A549 (cell line): ENCODE data around the gene MGST2. TPM values are rescaled to one million over a fixed set of nuclear protein-coding genes. Genes with fewer than 3 reads are reported as not detected.

Experiments used
- ATAC-seq, 2 experiments: fragments of 200-7000 bp in 1 of 2; fragments of >200 bp in 1 of 2; cut with Nextera tagmentation in 1 of 2; cut with Tn5 transposase in 1 of 2; 3 replicates each; pipeline versions ENCODE4 v1.8.0 to v1.9.1; 2018 to 2020; ENCODE audit warnings: mild to moderate bottlenecking in 1 of 2, moderate library complexity in 1 of 2
- CTCF ChIA-PET: fragments of 300-600 bp; sonication (Branson Sonifier 250); formaldehyde crosslinking; extraction: SDS; loops from one replicate; lab custom pipeline; 2021; ENCODE audit warnings: antibody characterized with exemption, inconsistent platforms; lab: Yijun Ruan, JAX
- POLR2A ChIA-PET: fragments of 350-600 bp; formaldehyde crosslinking; extraction: SDS; loops from one replicate; lab custom pipeline; 2021; ENCODE audit warnings: antibody characterized with exemption, inconsistent platforms; lab: Yijun Ruan, JAX
- DNase-seq, 2 experiments: peaks; one replicate each; pipeline versions ENCODE4 v3.0.0 to v3.0.0-alpha.2; 2011 to 2016; ENCODE audit warnings: low read depth in 1 of 2, low spot score in 1 of 2
- FAIRE-seq: peaks from 2 replicates; lab custom pipeline; 2011; peaks lifted over from hg19 to GRCh38; lab: Jason Lieb, UNC
- H3K27ac ChIP-seq, 2 experiments: fragments of >200 bp; sonication (Bioruptor Twin); formaldehyde crosslinking; 3 replicates each; pipeline ENCODE4 v1.5.1; 2016 to 2017
- H3K4me1 ChIP-seq: fragments of >200 bp; sonication (Bioruptor Twin); formaldehyde crosslinking; 3 replicates; pipeline ENCODE4 v1.6.1; 2016
- H3K4me2 ChIP-seq: fragments of >200 bp; sonication (Bioruptor Twin); formaldehyde crosslinking; 3 replicates; pipeline ENCODE4 v1.6.1; 2016
- H3K4me3 ChIP-seq: fragments of >200 bp; sonication (Bioruptor Twin); formaldehyde crosslinking; 3 replicates; pipeline ENCODE4 v1.5.1; 2016
- H3K9me3 ChIP-seq: fragments of >200 bp; sonication (Bioruptor Twin); formaldehyde crosslinking; 3 replicates; pipeline ENCODE4 v1.6.1; 2016
- CHD2 ChIP-seq: fragments of 150-350 bp; IDR thresholded peaks from 2 replicates; pipeline ENCODE4 v1.6.1; 2014; ENCODE audit warnings: low read length; ENCODE audit not compliant: partially characterized antibody
- EHMT2 ChIP-seq: fragments of 200-600 bp; sonication (generic); IDR thresholded peaks from 2 replicates; pipeline ENCODE4 v1.6.1; 2016; ENCODE audit warnings: antibody characterized with exemption, low read depth, mild to moderate bottlenecking, moderate library complexity
- ESRRA ChIP-seq: fragments of 150-350 bp; IDR thresholded peaks from 2 replicates; pipeline ENCODE4 v1.6.1; 2014; ENCODE audit warnings: mild to moderate bottlenecking, low read length, borderline replicate concordance
- FOSB ChIP-seq: fragments of 250-450 bp; sonication (Bioruptor Pico); IDR thresholded peaks from 2 replicates; pipeline ENCODE4 v1.5.0; 2020; ENCODE audit warnings: mild to moderate bottlenecking, moderate library complexity
- HOXA7 ChIP-seq: fragments of 250-450 bp; sonication (Bioruptor Pico); IDR thresholded peaks from 2 replicates; pipeline ENCODE4 v1.5.0; 2020; ENCODE audit warnings: mild to moderate bottlenecking, moderate library complexity
- JUNB ChIP-seq: fragments of >200 bp; sonication (Bioruptor Twin); formaldehyde crosslinking; IDR thresholded peaks from 2 replicates; pipeline ENCODE4 v1.6.1; 2016
- KDM5A ChIP-seq: fragments of 200-600 bp; sonication (generic); IDR thresholded peaks from 2 replicates; pipeline ENCODE4 v1.6.1; 2016; ENCODE audit warnings: antibody characterized with exemption, mild to moderate bottlenecking
- MAFK ChIP-seq: fragments of 450-650 bp; IDR thresholded peaks from 2 replicates; pipeline ENCODE4 v1.6.1; 2014; ENCODE audit not compliant: partially characterized antibody
- NR3C1 ChIP-seq: fragments of >200 bp; sonication (Bioruptor Twin); formaldehyde crosslinking; IDR thresholded peaks from 3 replicates; pipeline ENCODE4 v1.6.1; 2017
- POLR2A ChIP-seq: IDR thresholded peaks from 2 replicates; pipeline ENCODE4 v1.6.1; 2012; ENCODE audit warnings: mild to moderate bottlenecking, low read length
- RAD21 ChIP-seq, 2 experiments: fragments of >200 bp in 1 of 2; sonication (Bioruptor Twin) in 1 of 2; formaldehyde crosslinking in 1 of 2; IDR thresholded peaks in 1 of 2; conservative IDR thresholded peaks in 1 of 2; 2 replicates in 1 of 2; 3 replicates in 1 of 2; pipeline ENCODE4 v1.6.1; 2012 to 2018; ENCODE audit warnings: inconsistent platforms in 1 of 2
- ZNF302 ChIP-seq: fragments of 250-450 bp; sonication (Bioruptor Pico); IDR thresholded peaks from 2 replicates; pipeline ENCODE4 v1.9.0; 2021; ENCODE audit warnings: inconsistent platforms, mild to moderate bottlenecking, moderate library complexity
- ZSCAN20 ChIP-seq: fragments of 250-450 bp; sonication (Bioruptor Pico); IDR thresholded peaks from 2 replicates; pipeline ENCODE4 v1.8.0; 2022; ENCODE audit warnings: mild to moderate bottlenecking, moderate library complexity
- WGBS: methylation state at CpG from one replicate; pipeline ENCODE4 v1.1.6; 2017; ENCODE audit errors: missing lambda C conversion rate; 5-methylcytosine and 5-hydroxymethylcytosine counted together
- polyA plus RNA-seq, 4 experiments: library from polyadenylated mRNA; depleted of rRNA in 3 of 4; stranded (reverse); fragments of >200 nt; fragmentation: RNase III in 1 of 4; extraction: RNeasy Plus Mini Kit Qiagen cat#74134 plus additional on column Dnase treatment in 1 of 4; gene quantifications; 2 replicates in 3 of 4; 3 replicates in 1 of 4; pipeline ENCODE4 v1.2.3, GENCODE V29; 2011 to 2017
- TF ChIP-seq, protein P1 (sequence below): fragments of >200 bp; sonication (Bioruptor Twin); formaldehyde crosslinking; IDR thresholded peaks from 2 replicates; pipeline ENCODE4 v1.6.1; 2016
- TF ChIP-seq, protein P2 (sequence below): fragments of 250-450 bp; sonication (Bioruptor Pico); IDR thresholded peaks from 2 replicates; pipeline ENCODE4 v1.5.0; 2020; ENCODE audit warnings: low read depth, mild to moderate bottlenecking, moderate library complexity
- TF ChIP-seq, protein P3 (sequence below): fragments of >200 bp; sonication (Bioruptor Twin); formaldehyde crosslinking; IDR thresholded peaks from 3 replicates; pipeline ENCODE4 v1.5.1; 2016
- TF ChIP-seq, protein P4 (sequence below): fragments of 200-600 bp; sonication (generic); IDR thresholded peaks from 2 replicates; pipeline ENCODE4 v1.6.1; 2016; ENCODE audit warnings: antibody characterized with exemption, mild to moderate bottlenecking, moderate library complexity
- TF ChIP-seq, protein P5 (sequence below): fragments of 250-450 bp; sonication (Bioruptor Pico); IDR thresholded peaks from 2 replicates; pipeline ENCODE4 v1.5.0; 2021; ENCODE audit warnings: mild to moderate bottlenecking, moderate library complexity, borderline replicate concordance

The MGST2 gene
- polyA plus RNA-seq, 2 of the 4 experiments (the other 2 are of a cell fraction), result 44.0 to 62.1 TPM

DNA sequence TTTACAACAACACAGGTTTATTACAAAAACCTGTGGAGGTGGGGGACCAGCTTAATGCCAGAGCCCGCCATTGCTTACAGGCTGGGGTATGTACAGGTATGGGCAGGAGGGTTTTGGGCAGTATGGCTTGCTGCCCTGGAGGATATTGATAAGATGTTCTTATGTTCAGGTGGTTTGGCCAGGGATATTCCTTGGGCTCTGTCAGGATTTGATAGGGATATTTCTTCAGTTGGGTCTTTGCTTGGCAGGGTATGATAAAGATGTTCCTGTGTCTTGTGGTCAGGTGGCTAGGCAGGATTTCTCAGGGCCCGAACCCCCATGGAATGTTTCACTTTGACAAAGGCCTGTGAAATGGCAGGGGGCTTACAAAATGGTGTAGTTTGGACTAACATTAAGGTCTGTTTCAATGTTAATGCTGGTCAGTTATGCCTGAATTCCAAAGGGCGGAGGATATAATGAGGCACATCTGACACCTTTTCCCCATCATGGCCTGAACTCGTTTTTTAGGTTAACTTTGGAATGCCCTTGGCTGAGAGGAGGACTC, 3.1 kb downstream of the MGST2 start:
- ATAC-seq (no peak), DNase-seq (no peak), FAIRE-seq (no peak)
- TF ChIP-seq HOXA7 (CRISPR knock-in tag), result no peak
- no peak for TF ChIP-seq ZNF302 (CRISPR knock-in tag)
- TF ChIP-seq, protein P1, sequence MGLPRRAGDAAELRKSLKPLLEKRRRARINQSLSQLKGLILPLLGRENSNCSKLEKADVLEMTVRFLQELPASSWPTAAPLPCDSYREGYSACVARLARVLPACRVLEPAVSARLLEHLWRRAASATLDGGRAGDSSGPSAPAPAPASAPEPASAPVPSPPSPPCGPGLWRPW, result no peak
- TF ChIP-seq EHMT2, result no peak
- TF ChIP-seq, protein P2, sequence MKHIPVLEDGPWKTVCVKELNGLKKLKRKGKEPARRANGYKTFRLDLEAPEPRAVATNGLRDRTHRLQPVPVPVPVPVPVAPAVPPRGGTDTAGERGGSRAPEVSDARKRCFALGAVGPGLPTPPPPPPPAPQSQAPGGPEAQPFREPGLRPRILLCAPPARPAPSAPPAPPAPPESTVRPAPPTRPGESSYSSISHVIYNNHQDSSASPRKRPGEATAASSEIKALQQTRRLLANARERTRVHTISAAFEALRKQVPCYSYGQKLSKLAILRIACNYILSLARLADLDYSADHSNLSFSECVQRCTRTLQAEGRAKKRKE (CRISPR knock-in tag), result no peak
- TF ChIP-seq, protein P3, sequence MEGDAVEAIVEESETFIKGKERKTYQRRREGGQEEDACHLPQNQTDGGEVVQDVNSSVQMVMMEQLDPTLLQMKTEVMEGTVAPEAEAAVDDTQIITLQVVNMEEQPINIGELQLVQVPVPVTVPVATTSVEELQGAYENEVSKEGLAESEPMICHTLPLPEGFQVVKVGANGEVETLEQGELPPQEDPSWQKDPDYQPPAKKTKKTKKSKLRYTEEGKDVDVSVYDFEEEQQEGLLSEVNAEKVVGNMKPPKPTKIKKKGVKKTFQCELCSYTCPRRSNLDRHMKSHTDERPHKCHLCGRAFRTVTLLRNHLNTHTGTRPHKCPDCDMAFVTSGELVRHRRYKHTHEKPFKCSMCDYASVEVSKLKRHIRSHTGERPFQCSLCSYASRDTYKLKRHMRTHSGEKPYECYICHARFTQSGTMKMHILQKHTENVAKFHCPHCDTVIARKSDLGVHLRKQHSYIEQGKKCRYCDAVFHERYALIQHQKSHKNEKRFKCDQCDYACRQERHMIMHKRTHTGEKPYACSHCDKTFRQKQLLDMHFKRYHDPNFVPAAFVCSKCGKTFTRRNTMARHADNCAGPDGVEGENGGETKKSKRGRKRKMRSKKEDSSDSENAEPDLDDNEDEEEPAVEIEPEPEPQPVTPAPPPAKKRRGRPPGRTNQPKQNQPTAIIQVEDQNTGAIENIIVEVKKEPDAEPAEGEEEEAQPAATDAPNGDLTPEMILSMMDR, result no peak
- no peak for TF ChIP-seq POLR2A
- TF ChIP-seq, protein P4, sequence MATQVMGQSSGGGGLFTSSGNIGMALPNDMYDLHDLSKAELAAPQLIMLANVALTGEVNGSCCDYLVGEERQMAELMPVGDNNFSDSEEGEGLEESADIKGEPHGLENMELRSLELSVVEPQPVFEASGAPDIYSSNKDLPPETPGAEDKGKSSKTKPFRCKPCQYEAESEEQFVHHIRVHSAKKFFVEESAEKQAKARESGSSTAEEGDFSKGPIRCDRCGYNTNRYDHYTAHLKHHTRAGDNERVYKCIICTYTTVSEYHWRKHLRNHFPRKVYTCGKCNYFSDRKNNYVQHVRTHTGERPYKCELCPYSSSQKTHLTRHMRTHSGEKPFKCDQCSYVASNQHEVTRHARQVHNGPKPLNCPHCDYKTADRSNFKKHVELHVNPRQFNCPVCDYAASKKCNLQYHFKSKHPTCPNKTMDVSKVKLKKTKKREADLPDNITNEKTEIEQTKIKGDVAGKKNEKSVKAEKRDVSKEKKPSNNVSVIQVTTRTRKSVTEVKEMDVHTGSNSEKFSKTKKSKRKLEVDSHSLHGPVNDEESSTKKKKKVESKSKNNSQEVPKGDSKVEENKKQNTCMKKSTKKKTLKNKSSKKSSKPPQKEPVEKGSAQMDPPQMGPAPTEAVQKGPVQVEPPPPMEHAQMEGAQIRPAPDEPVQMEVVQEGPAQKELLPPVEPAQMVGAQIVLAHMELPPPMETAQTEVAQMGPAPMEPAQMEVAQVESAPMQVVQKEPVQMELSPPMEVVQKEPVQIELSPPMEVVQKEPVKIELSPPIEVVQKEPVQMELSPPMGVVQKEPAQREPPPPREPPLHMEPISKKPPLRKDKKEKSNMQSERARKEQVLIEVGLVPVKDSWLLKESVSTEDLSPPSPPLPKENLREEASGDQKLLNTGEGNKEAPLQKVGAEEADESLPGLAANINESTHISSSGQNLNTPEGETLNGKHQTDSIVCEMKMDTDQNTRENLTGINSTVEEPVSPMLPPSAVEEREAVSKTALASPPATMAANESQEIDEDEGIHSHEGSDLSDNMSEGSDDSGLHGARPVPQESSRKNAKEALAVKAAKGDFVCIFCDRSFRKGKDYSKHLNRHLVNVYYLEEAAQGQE, result no peak
- no peak for TF ChIP-seq FOSB (CRISPR knock-in tag)
- no peak for TF ChIP-seq CHD2
- no peak for TF ChIP-seq ESRRA
- no peak for TF ChIP-seq JUNB
- Histone ChIP-seq H3K4me3 (no peak overlapping the region), H3K27ac (no peak overlapping the region), H3K4me1 (peaks cover 12% of the 10 kb centered on the region), H3K4me2 (no peak overlapping the region), H3K9me3 (no peaks in the 10 kb centered on the region)
- 84% methylated on average over 4 of the region's 4 CpGs for WGBS
- POLR2A ChIA-PET, result no interaction called here
- CTCF ChIA-PET, result interaction anchor here (0.7 to 1.1 kb wide), 2 partner anchors 8 to 65 kb away, joined by 3 read pairs; no protein-coding TSS in a partner anchor

DNA sequence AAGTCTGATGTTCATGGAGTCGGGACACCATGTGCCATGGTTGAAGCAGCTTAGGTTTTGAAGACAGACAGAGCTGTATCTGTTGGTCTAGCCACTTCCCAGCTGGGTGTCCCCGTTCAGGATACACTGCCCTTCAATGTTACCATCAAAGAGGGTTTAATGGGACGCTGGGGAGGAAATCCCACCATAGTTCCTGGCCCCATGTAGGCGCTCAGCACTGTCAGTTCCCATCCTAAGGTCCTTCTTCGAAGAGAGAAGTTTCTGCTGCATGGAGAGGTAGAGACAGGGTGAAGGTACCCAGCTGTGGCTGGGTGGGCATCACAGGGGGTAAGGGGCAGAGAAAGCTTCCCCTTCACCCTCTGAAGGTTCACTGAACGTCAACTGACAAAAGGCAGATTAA, 3.7 kb downstream of the MGST2 start:
- ATAC-seq, result no peak
- Histone ChIP-seq H3K4me2 (no peak overlapping the region), H3K9me3 (no peaks in the 10 kb centered on the region), H3K4me1 (peaks cover 12% of the 10 kb centered on the region), H3K4me3 (no peak overlapping the region), H3K27ac (no peak overlapping the region)
- CTCF ChIA-PET, result interaction anchor here (0.7 to 1.1 kb wide), 2 partner anchors 9 to 65 kb away, joined by 3 read pairs; no protein-coding TSS in a partner anchor
- POLR2A ChIA-PET, result no interaction called here
- WGBS, result 67% methylated on average over 6 of the region's 6 CpGs
- no peak for DNase-seq
- no peak for FAIRE-seq
- TF ChIP-seq, protein P5, sequence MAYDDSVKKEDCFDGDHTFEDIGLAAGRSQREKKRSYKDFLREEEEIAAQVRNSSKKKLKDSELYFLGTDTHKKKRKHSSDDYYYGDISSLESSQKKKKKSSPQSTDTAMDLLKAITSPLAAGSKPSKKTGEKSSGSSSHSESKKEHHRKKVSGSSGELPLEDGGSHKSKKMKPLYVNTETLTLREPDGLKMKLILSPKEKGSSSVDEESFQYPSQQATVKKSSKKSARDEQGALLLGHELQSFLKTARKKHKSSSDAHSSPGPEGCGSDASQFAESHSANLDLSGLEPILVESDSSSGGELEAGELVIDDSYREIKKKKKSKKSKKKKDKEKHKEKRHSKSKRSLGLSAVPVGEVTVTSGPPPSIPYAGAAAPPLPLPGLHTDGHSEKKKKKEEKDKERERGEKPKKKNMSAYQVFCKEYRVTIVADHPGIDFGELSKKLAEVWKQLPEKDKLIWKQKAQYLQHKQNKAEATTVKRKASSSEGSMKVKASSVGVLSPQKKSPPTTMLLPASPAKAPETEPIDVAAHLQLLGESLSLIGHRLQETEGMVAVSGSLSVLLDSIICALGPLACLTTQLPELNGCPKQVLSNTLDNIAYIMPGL (CRISPR knock-in tag), result no peak
- TF ChIP-seq KDM5A, result no peak
- no peak for TF ChIP-seq ZSCAN20 (CRISPR knock-in tag)
- no peak for TF ChIP-seq RAD21 (conservative IDR thresholded peaks at IDR 0.05 in 1 of 2, IDR thresholded peaks at IDR 0.05 in 1 of 2)
- TF ChIP-seq MAFK, result no peak
- TF ChIP-seq NR3C1, result no peak
